Stimulated activated CD4-positive, alpha-beta T cell treated with anti-CD3 and anti-CD28 coated beads, TNF-alpha, amount 100 ng/mL, for 48 hours (primary cell): ENCODE results near the gene HAGH.

Experiments used
- DNase-seq, 3 donors: peaks; one replicate each; pipeline ENCODE4 v3.0.0-alpha.2; 2020; ENCODE audit warnings: low read depth in 3 of 3

HAGH gene

GRCh38 chr16:1786242-1787055 lies 40.2 kb downstream of the HAGH start:
- no peak for DNase-seq

DNA sequence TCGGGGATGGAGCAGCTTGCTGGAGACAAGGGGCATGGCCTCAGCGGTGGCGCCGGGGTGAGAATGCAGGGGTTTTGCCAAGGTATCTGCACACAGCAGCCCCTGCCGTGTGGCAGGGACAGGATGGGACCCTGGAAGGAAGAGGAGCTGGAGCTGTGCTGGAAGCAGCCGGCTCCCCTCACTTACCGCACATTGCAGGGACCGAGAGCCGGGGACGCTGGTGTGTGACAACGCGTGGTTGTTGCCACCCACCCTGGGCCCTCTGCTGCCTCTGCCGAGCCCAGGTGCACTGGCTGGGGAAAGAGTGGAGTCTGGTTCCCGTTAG lies 40.8 kb downstream of the HAGH start:
- no peak for DNase-seq

- DNase-seq: no peak
Observed at GRCh38 chr16:1784977-1785845, 41.4 kb downstream of the HAGH start.

- DNase-seq: peak; percentile 95 to 100 (median 95)
Observed at GRCh38 chr16:1782408-1783264, 44.0 kb downstream of the HAGH start, which contains the start of the genes NUBP2 and SPSB3. Gene NUBP2, plus strand, starts transcription at chr16:1782960. Its CDS starts 61 bp downstream, at chr16:1783021. Gene SPSB3, minus strand, starts transcription at chr16:1782571. Its CDS starts 1,088 bp downstream, at chr16:1781483.

DNA sequence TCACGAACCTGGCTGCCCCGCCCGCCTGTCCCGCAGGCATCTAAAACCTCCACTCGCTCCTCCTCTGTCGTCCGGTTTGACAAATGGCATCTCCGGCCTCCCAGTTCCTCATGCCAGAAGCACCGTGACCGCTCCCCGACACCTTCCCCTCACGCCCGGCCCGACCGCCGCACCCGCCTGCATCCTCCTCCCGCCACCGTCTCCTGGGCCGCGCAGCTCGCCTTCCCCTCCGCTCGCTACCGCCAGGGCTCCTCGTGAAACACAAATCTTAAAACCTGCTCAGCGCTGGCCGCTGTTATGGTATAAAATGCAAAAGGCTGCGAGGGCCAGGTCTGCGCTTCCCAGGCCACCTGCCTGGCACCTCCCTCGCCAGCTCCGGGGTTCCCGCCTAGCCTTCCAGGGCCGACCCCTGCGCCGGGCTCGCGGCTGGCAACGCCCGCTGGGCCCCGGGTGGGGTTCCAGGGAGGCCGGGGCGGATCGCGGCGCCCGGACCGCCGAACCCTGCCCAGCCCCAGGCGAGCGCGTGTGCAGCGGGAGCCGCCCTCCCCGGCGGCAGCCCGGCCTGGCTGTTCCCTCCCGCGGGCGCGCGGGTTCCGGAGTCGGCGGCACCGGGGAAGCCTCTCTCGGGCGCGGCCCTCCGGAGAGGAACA lies 44.7 kb downstream of the HAGH start:
- DNase-seq: peak in 1 of 3 donors; percentile 32

GRCh38 chr16:1781254-1781653 lies 45.4 kb downstream of the HAGH start:
- DNase-seq: no peak

GRCh38 chr16:1780677-1781072 lies 46.0 kb downstream of the HAGH start:
- no peak for DNase-seq

- DNase-seq: no peak
Observed at GRCh38 chr16:1779741-1780676, 46.6 kb downstream of the HAGH start.

DNA sequence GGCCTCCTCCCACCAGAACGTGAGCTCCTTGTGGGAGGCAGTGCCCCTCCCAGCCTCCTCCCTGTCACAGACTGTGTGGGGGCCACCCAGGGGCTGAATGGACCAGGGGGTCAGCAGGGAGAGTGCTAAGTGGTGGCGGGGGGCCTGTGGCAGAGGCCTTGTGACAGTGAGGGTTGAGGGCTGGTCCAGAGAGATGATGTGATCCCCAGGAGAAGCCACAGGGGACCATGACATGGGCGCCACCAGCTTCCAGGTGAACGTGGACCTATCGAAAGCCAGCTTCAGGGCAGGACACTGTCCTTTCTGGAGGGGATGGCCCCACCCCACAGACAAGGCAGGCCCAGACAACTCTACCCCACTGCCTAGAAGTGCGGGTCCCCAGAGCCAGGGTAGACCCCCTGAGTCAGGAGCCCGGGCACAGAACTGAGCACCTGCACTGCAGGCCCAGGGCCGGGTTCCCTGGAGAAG lies 47.4 kb downstream of the HAGH start:
- DNase-seq: no peak

DNA sequence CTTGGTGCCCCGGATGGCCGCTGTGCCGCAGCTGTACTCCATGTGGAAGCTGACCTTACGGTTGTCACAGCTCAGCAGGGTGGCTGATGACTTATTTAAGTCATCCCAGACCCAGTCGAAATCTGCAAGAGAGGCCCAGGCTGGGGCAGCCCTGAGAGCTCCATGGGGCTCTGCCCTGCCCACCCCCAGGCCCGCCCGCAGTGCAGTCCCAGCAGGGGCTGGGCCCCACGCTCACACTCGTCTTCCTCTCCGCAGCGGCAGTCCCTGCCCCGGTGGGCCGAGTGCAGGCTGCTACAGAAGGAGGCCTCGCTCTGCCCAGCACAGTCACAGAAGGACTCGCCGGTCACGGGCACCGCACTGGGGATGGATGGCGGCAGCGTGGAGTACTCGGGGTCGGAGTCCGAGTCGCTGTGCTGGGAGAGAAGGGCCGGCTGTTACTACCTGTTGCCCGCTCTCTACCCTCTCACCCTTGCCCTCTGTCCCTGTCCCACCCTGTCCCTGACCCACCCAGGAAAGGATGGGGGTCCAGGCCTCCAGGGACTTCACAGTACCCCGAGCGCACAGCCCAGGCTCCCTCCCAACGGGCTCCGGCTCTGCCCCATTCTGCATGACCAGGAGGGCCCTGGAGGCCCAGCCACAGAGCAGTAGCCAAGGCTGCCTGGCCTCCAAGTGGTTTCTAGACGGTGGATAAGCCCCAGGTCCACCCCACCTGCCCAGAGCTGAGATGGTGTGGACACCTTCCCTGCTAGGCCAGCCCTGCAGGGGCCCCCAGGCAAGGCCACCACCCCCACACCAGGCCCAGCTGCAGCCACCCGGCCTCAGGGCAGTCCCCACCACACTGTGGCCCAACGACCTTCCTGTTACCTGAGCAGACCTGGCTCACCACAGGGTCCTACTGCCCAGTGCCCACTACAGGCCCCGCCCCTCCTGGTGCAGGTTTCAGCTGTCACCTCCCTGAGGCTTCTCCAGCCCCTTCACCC lies 48.1 kb downstream of the HAGH start:
- no peak for DNase-seq

DNA sequence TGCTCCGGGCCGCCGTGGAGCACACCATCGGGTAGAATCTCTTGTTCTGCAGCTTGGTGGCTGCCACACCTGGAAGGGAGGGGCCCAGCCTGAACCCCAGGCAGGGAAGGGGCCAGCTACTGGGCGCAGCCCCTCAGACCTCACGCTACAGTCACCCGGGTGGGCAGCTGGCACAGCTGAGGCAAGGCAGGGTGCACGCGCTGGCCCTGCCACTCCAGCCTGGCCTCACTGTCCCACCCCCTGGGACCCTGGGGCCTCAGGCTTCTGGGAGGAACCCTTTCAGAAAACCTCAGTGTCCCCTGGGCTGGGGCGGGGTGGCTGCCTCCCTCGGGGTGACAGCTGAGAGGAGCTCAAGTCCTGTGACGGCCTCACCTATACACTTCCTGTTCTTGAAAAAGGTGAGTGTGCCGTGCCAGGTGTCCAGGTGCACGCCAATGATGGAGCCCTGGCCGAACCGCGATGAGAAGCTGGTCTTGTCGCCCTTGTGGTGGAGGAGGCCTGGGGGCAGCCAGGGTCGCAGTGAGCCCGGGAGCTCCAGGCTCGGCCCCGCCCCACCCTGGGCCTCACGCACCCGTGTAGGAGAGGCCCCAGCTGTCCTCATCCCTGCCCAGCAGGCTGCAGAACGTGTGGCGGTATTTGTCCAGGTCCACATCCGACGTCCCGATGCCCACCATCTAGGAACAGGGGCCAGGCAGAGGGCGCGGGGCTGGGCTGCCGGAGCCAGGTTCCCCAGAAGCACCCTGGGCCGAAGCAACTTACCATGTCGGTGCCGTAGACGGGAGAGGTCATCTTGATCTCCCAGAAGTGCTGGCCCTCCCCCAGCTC lies 49.0 kb downstream of the HAGH start:
- no peak for DNase-seq

GRCh38 chr16:1776991-1777374 lies 49.6 kb downstream of the HAGH start:
- DNase-seq: no peak

- no peak for DNase-seq
Observed at GRCh38 chr16:1776672-1776955, 50.0 kb downstream of the HAGH start.

- DNase-seq: no peak
Observed at GRCh38 chr16:1775846-1776671, 50.6 kb downstream of the HAGH start.

DNA sequence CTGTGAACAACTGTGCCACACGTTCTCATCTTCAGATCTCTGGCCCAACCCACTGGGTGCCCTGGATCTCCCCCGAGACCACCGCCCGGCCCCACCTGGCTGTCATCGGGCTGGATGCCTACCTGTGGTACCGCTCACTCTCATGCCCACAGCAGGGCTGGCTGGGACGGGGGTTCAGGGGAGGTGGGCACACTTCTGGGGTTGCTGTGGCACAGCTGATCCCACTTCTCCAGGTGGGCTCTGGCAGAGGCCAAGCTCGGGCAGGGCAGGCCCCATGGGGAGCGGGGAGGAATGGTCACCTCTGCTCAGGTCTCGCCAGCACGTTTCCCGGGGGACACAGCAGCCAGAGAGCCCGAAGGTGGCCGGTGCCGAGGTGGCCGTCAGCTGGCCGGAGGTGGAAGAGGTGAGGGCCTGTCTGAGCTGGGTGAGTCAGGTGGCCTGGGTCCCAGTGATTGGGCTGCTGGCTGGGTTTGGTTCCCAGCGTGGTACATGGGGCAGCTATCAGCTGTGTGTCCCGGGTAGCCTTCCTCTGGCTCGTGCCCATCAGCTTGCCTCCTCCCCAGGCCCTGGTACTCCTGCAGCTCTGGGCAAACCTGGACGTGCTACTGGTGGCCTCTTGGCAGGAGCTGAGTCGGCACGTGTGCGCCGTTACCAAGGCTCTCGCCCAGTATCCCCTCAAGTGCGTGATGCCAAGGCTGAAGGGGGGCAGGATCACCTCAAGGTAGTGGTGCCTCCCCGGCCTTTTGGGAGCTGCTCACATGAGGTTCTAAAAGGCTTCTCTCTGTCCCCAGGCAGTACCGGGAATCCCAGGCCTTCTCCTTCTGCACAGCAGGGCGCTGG lies 51.4 kb downstream of the HAGH start:
- DNase-seq: no peak

DNA sequence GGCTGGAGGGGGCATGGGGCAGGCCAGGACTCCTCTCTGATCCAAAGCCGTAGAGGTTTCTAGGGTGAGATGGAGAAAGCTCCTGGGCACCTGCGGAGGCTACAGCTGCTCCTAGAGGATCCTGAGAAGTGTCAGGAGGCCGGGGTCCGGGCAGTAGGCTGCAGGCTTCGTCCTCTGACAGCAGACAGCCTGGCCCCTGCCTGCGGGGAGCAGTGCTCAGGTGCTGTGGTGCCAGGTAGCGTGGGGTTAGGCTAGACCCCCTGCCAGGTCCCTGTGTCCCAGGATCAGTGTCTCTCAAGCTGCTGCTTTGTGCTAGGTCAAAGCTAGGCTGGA lies 52.2 kb downstream of the HAGH start:
- no peak for DNase-seq
